Osteoblast (primary cell): ENCODE data around the gene OR7A5. TPM values are rescaled to one million over a fixed set of nuclear protein-coding genes. Genes with fewer than 3 reads are reported as not detected.
"Not testable (repeated sequence)": the region's sequence is repeated elsewhere in the genome, so short reads cannot be mapped to it uniquely, and the experiment has no call there.

ENCODE experiments used
- DNase-seq: peaks from one replicate; pipeline ENCODE4 v3.0.0; 2011; ENCODE audit warnings: low spot score, mixed read lengths; ENCODE audit not compliant: insufficient read length; ENCODE audit errors: missing footprints
- H2AFZ ChIP-seq: 2 replicates; pipeline ENCODE4 v1.6.0; 2011; ENCODE audit warnings: mild to moderate bottlenecking, low read length
- H3K27ac ChIP-seq: 2 replicates; pipeline ENCODE4 v1.5.1; 2011; ENCODE audit warnings: mild to moderate bottlenecking, low read depth, low read length, moderate library complexity
- H3K27me3 ChIP-seq: 2 replicates; pipeline ENCODE4 v1.6.0; 2012; ENCODE audit warnings: mild to moderate bottlenecking, control low read depth, inconsistent platforms, low read length, moderate library complexity; ENCODE audit not compliant: insufficient read depth
- H3K36me3 ChIP-seq: 2 replicates; pipeline ENCODE4 v1.5.1; 2011; ENCODE audit warnings: mild to moderate bottlenecking, low read length, control low read depth, moderate library complexity; ENCODE audit not compliant: insufficient read depth
- H3K4me1 ChIP-seq: 2 replicates; pipeline ENCODE4 v1.5.1; 2011; ENCODE audit warnings: mild to moderate bottlenecking, low read length, control low read depth, moderate library complexity; ENCODE audit not compliant: insufficient read depth
- H3K4me2 ChIP-seq: 2 replicates; pipeline ENCODE4 v1.6.0; 2011; ENCODE audit warnings: mild to moderate bottlenecking, low read length; ENCODE audit not compliant: insufficient read depth
- H3K4me3 ChIP-seq: fragments of 200-600 bp; sonication (generic); 3 replicates; pipeline ENCODE4 v1.5.1; 2012; ENCODE audit warnings: mild to moderate bottlenecking, low read length, inconsistent platforms; ENCODE audit not compliant: insufficient read depth
- H3K79me2 ChIP-seq: 2 replicates; pipeline ENCODE4 v1.6.0; 2012; ENCODE audit warnings: mild to moderate bottlenecking, low read length, control low read depth, inconsistent platforms; ENCODE audit not compliant: insufficient read depth
- H3K9me3 ChIP-seq: 2 replicates; pipeline ENCODE4 v1.5.1; 2011; ENCODE audit warnings: low read depth, low read length, control low read depth
- H4K20me1 ChIP-seq: 2 replicates; pipeline ENCODE4 v1.6.0; 2012; ENCODE audit warnings: mild to moderate bottlenecking, low read length, control low read depth; ENCODE audit not compliant: insufficient read depth
- CTCF ChIP-seq: IDR thresholded peaks from 2 replicates; pipeline ENCODE4 v1.5.1; 2011; ENCODE audit warnings: mild to moderate bottlenecking, low read depth, low read length, moderate library complexity; ENCODE audit errors: extremely low read depth
- total RNA-seq: library from RNA; depleted of rRNA; stranded (reverse); fragments of >200 nt; gene quantifications from 2 replicates; pipeline ENCODE4 v1.2.3, GENCODE V29; 2012

OR7A5 gene
- total RNA-seq, 1 donor = not detected

DNA sequence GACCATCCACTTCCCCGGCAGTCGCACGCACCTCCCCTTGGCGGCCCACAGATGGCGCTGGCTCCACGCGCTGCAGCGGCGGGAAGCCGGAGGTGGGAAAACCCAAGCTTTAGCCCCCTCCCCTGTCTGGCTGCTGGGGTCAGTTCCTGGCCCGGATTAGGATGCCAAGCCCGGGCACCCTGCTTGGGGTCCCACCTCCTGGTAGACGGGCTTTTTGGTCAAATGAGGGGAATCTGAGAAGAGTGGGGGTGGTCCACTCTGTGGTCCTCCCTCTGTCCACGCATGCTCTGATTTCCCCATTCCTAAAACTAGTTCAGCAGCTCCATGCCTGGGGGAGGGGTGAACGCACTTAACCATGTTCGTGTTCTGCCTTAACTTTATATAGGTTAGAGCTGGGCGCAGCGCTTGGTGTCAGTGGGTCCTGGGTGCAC, 48.5 kb downstream of the OR7A5 start:
- peak overlapping the region; percentile 72 for H2AFZ ChIP-seq

DNA sequence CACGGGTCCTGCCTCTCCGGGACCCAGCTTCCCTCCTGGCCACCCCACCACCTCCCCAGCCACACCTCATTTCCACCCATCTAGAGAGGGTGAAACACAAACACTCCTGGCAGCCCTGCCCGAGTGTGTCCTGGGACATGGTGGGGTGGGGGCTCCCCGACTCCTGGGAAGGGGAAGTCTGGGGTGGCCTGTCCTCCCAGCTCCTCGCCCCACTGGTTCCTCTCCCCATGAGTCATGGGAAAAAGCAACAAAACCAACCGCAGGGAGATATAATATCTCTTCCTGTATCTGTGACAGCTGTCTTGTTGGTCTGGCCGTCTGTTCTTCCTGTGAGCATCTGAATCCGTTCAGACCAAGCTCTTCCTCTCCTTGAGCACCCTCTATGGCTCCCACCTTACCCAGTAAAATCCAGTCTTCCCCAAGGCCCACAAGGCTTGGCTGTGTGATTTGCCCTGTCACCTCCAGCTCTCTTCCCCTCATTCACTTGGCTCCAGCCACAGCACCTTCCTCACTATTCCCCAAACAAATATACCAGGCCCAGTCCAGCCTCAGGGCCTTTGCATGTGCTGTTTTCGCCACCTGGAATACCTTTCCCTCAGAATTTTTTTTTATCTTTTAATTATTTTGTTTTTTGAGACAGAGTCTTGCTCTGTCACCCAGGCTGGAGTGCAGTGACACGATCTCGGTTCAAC, 49.7 kb downstream of the OR7A5 start:
- H3K36me3 ChIP-seq, H2AFZ ChIP-seq: not testable (repeated sequence)
- peak; percentile 81 for DNase-seq

More for the DNA sequence above, 48.5 kb downstream of the OR7A5 start:
- Histone ChIP-seq H3K27me3 (no peaks in the 10 kb centered on the region), H3K36me3 (no peaks in the 10 kb centered on the region), H4K20me1 (no peaks in the 10 kb centered on the region), H3K9me3 (no peaks in the 10 kb centered on the region), H3K27ac (no peak overlapping the region), H3K4me2 (peak overlapping the region; percentile 36), H3K4me3 (no peak overlapping the region), H3K4me1 (peaks cover 10% of the 10 kb centered on the region), H3K79me2 (no peaks in the 10 kb centered on the region)
- peak; percentile 74 for DNase-seq
- peak; percentile 65 for TF ChIP-seq CTCF

DNA sequence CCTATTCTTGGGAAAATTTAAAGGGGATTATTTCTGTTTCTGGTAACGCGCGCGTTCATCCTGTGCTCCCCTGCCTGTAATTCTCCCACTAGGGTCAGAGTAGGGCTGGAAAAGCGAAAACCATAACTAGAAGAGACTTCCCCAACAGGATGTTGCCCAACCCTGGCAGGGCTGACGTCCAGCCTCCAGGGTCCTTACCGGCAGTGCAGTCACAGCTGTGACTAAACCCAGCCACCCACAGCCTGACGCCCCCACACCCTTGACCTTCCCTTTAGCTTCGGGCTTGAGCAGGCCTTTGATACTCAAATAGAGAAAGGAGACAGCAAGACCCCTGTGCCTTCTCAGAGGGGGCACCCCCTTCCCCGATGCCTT, 50.3 kb downstream of the OR7A5 start:
- Histone ChIP-seq H3K4me1 (peaks cover 10% of the 10 kb centered on the region), H3K4me2 (peak overlapping the region; percentile 57), H3K27ac (peak overlapping the region; percentile 54)
- H3K9me3 ChIP-seq, H3K36me3 ChIP-seq, H4K20me1 ChIP-seq, H3K79me2 ChIP-seq, H3K27me3 ChIP-seq, H3K4me3 ChIP-seq, H2AFZ ChIP-seq: not testable (repeated sequence)
- DNase-seq = peak; percentile 69

More for the DNA sequence above, 49.7 kb downstream of the OR7A5 start:
- not testable (repeated sequence) for H3K27me3 ChIP-seq, H3K79me2 ChIP-seq, H3K4me3 ChIP-seq, H3K9me3 ChIP-seq, H4K20me1 ChIP-seq
- Histone ChIP-seq H3K4me1 (peaks cover 10% of the 10 kb centered on the region), H3K4me2 (peak overlapping the region; percentile 57), H3K27ac (peak overlapping the region; percentile 54)

- H3K27me3 ChIP-seq, H3K79me2 ChIP-seq, H4K20me1 ChIP-seq, H3K4me3 ChIP-seq, DNase-seq, H3K27ac ChIP-seq, H3K36me3 ChIP-seq, H2AFZ ChIP-seq, H3K9me3 ChIP-seq, H3K4me2 ChIP-seq: not testable (repeated sequence)
- peaks cover 10% of the 10 kb centered on the region for H3K4me1 ChIP-seq
Observed at GRCh38 chr19:14783410-14783998, 51.5 kb downstream of the OR7A5 start.

DNA sequence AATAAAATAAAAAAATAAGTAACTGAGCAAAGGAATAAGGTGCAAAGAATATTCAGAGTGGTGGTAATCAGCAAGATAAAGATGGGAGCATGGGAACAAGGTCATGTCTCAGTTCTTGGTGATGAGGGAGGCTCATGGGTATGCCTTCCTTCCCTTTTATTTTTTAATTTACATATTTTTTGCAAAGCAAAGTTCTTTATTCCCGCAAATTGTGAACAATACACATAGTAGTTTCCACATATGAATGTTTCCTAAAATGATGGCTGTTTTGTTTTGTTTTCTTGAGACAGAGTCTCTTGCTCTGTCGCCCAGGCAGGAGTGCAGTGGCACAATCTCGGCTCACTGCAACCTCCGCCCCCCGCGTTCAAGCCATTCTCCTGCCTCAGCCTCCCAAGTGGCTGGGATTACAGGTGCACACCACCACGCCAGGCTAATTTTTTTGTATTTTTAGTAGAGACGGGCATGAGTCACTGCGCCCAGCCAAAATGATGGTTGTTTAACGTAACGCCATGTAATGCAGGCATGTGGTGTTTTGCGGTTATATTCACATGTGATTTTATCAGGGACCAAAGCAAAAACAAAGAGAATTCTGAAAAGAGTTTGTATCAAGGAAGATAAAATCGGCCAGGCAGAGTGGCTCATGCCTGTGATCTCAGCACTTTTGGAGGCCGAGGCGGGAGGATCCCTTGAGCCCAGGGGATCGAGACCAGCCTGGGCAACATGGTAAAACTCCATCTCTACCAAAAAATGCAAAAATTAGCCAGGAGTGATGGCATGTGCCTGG, 52.2 kb downstream of the OR7A5 start:
- Histone ChIP-seq H3K4me3 (no peak overlapping the region), H3K4me2 (no peak overlapping the region)

GRCh38 chr19:14781713-14782536, 53.1 kb downstream of the OR7A5 start:
- H3K27ac ChIP-seq, H3K79me2 ChIP-seq, H2AFZ ChIP-seq, H3K9me3 ChIP-seq, H3K4me2 ChIP-seq, DNase-seq, H4K20me1 ChIP-seq, H3K4me3 ChIP-seq, H3K27me3 ChIP-seq, H3K36me3 ChIP-seq: not testable (repeated sequence)
- H3K4me1 ChIP-seq = peaks cover 10% of the 10 kb centered on the region

More for the DNA sequence above, 52.2 kb downstream of the OR7A5 start:
- H3K36me3 ChIP-seq = no peaks in the 10 kb centered on the region
- no peak for TF ChIP-seq CTCF
- H3K27ac ChIP-seq = no peak overlapping the region
- H3K27me3 ChIP-seq = no peaks in the 10 kb centered on the region
- no peak overlapping the region for H2AFZ ChIP-seq
- no peaks in the 10 kb centered on the region for H3K9me3 ChIP-seq
- peaks cover 10% of the 10 kb centered on the region for H3K4me1 ChIP-seq
- DNase-seq = peak; percentile 19
- H4K20me1 ChIP-seq = no peaks in the 10 kb centered on the region
- no peaks in the 10 kb centered on the region for H3K79me2 ChIP-seq
